Right lobe of liver (tissue), 6 donors: ENCODE measurements around the gene SLC39A2. TPM values are rescaled to one million over a fixed set of nuclear protein-coding genes. Genes with fewer than 3 reads are reported as not detected.
"Not testable (repeated sequence)": the region's sequence is repeated elsewhere in the genome, so short reads cannot be mapped to it uniquely, and the experiment has no call there.

Experiments
- ATAC-seq, 4 donors: fragments of 200-7000 bp; cut with Tn5 transposase; one replicate each; pipeline ENCODE4 v1.9.1; 2020; ENCODE audit warnings: mild to moderate bottlenecking in 4 of 4, moderate library complexity in 4 of 4
- DNase-seq, 3 donors: peaks; one replicate each; pipeline ENCODE4 v3.0.0-alpha.2; 2020
- H3K27ac ChIP-seq, 3 donors: fragments of 200-600 bp; one replicate each; pipeline ENCODE4 v1.8.0; 2022
- H3K27me3 ChIP-seq, 2 donors: fragments of 200-600 bp; one replicate each; pipeline ENCODE4 v1.8.0; 2022
- H3K36me3 ChIP-seq, 4 donors: fragments of 200-600 bp; sonication (generic) in 1 of 4; one replicate each; pipeline versions ENCODE4 v1.5.1 to v1.8.0; 2017 to 2022; ENCODE audit warnings: control low read depth in 1 of 4
- H3K4me1 ChIP-seq, 4 donors: fragments of 200-600 bp; sonication (generic) in 1 of 4; one replicate each; pipeline versions ENCODE4 v1.5.1 to v1.8.0; 2017 to 2022; ENCODE audit warnings: control low read depth in 1 of 4
- H3K4me3 ChIP-seq, 3 donors: fragments of 200-600 bp; one replicate each; pipeline ENCODE4 v1.8.0; 2022
- H3K9me3 ChIP-seq, 4 donors: fragments of 200-600 bp; sonication (generic) in 1 of 4; one replicate each; pipeline versions ENCODE4 v1.5.1 to v1.8.0; 2017 to 2022; ENCODE audit warnings: control low read depth in 1 of 4
- POLR2A ChIP-seq: fragments of 450-650 bp; IDR thresholded peaks from one replicate; pipeline ENCODE4 v1.6.1; 2017; ENCODE audit warnings: antibody characterized with exemption, mild to moderate bottlenecking
- WGBS: methylation state at CpG from one replicate; pipeline ENCODE4 v1.1.6; 2018; ENCODE audit warnings: low coverage, low lambda C conversion rate; ENCODE audit not compliant: insufficient coverage; ENCODE audit errors: missing lambda C conversion rate; 5-methylcytosine and 5-hydroxymethylcytosine counted together
- intact Hi-C, 2 donors: fragments of 100-400 bp; cut with DNase I; formaldehyde crosslinking; loops; one replicate each; pipeline versions ENCODE4 v1.11.2 to v1.14.1; 2022
- total RNA-seq, 6 experiments: library from RNA; depleted of rRNA in 2 of 6; stranded (reverse); fragments of >200 nt in 2 of 6; fragmentation: NEBNext Ultra II Directional in 3 of 6; extraction: Animal tissue kit (Norgen Biotek cat#: 25700) in 3 of 6; gene quantifications; one replicate each; pipeline versions ENCODE4 v1.1.0 to v1.2.4, GENCODE V29; 2016 to 2023
- TF ChIP-seq, protein P1 (sequence below), 4 donors: fragments of 200-600 bp in 3 of 4; fragments of 450-650 bp in 1 of 4; IDR thresholded peaks; one replicate each; pipeline versions ENCODE4 v1.5.1 to v1.8.0; 2016 to 2022; ENCODE audit warnings: antibody characterized with exemption in 4 of 4, mild to moderate bottlenecking in 2 of 4
- donor health status: DM: no; HTN: yes; CAD: no.
- donor health status: DM: no; HTN: no; CAD: no.
- donor health status: DM: no; HTN: no; CAD: no.
- donor health status: DM: no; HTN: yes; CAD: no.
- donor health status: DM: no; HTN: yes; CAD: no.

The SLC39A2 gene
- total RNA-seq, 6 experiments from 2014 or later: not detected

DNA sequence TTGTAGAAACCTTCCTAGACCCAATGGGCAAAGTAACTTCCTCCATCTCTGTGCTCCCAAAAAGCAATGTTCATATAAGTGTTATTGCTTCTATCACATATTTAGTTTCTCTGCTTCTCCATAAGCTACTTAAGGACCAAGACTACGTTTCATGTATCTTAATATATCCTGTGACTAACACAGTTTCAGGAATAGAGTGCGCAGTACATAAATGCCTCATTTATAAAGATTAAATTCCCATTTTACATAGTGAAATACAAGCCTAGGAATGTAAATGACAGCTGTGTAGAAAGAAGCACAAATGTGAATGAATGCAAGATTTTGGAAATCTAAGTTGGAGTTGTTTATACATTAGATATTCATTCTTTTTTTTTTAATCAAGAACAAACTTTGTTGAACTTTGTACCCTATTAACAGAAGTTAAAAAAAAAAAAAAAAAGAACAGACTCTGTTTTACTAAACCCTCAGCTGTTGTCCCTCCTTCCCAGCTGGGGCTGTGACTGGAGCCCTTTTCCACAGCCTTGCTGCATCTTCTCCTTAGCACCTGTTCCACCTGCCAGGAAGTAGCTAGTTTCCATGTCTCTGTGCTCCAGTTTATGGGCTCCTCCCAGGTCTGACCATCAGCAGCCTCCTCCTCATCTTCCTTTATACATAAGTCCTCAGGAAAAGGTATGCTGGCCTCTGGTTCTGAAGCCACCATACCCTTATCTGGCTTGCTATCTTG, 16.3 kb upstream of the SLC39A2 start:
- intact Hi-C loops: no loop called here
- Histone ChIP-seq H3K27ac (no peak overlapping the region), H3K4me1 (no peaks in the 10 kb centered on the region), H3K27me3 (no peaks in the 10 kb centered on the region), H3K36me3 (no peaks in the 10 kb centered on the region), H3K4me3 (no peak overlapping the region), H3K9me3 (no peaks in the 10 kb centered on the region)
- WGBS: 52% methylated on average over 2 of the region's 2 CpGs
- ATAC-seq (no peak), DNase-seq (no peak)
- TF ChIP-seq, protein P1, sequence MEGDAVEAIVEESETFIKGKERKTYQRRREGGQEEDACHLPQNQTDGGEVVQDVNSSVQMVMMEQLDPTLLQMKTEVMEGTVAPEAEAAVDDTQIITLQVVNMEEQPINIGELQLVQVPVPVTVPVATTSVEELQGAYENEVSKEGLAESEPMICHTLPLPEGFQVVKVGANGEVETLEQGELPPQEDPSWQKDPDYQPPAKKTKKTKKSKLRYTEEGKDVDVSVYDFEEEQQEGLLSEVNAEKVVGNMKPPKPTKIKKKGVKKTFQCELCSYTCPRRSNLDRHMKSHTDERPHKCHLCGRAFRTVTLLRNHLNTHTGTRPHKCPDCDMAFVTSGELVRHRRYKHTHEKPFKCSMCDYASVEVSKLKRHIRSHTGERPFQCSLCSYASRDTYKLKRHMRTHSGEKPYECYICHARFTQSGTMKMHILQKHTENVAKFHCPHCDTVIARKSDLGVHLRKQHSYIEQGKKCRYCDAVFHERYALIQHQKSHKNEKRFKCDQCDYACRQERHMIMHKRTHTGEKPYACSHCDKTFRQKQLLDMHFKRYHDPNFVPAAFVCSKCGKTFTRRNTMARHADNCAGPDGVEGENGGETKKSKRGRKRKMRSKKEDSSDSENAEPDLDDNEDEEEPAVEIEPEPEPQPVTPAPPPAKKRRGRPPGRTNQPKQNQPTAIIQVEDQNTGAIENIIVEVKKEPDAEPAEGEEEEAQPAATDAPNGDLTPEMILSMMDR (IDR thresholded peaks at IDR 0.05): no peak
- no peak for TF ChIP-seq POLR2A

DNA sequence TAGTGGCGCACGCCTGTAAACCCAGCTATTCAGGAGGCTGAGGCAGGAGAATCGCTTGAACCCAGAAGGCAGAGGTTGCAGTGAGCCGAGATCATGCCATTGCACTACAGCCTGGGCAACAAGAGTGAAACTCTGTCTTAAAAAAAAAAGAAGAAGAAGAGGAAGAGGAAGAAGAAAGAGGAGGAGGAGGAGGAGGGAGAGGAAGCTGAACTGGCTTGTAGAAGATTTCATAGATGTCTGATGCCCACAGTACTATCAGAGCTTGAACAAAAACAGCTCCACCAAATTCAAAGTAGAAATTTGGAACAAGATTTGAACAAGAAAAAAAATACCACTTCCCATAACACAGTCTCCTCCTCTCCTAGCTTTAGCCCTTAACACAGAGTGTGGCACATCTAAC, 13.4 kb upstream of the SLC39A2 start:
- intact Hi-C loops: not testable (repeated sequence)

DNA sequence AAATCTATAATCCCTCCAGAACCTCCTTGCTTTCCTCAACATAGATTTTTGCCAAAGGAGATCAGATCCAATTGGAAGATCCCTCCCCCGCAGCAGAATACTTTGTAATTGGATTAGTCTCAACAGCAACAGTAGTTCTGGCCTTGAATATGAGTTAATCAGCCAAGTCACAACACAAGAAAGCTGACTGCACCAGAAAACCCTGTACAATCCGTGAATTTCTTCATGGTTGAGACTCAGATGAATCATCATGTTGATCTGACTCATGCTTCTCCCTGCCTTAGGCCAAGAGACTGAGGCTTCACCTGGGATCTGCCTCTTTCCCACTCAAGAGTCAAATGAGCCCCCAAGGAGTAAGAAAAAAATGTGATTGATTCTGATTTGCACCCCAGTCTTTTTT, 12.3 kb upstream of the SLC39A2 start:
- DNase-seq: no peak
- TF ChIP-seq, protein P1 (IDR thresholded peaks at IDR 0.05): no peak
- TF ChIP-seq POLR2A: no peak
- WGBS: 43% methylated on average over 2 of the region's 2 CpGs
- H3K36me3 ChIP-seq: peaks cover 0 to 2% (median under 1%) of the 10 kb centered on the region in 4 donors
- H3K9me3 ChIP-seq: no peaks in the 10 kb centered on the region
- peaks cover 0 to 13% (median 3%) of the 10 kb centered on the region in 4 donors for H3K4me1 ChIP-seq
- H3K27ac ChIP-seq: no peak overlapping the region
- no peaks in the 10 kb centered on the region for H3K27me3 ChIP-seq
- H3K4me3 ChIP-seq: no peak overlapping the region
- peak in 1 of 4 donors; percentile 15 for ATAC-seq
- intact Hi-C loops: no loop called here

More for the DNA sequence above, 13.4 kb upstream of the SLC39A2 start:
- not testable (repeated sequence) for H3K27ac ChIP-seq, H3K4me1 ChIP-seq, ATAC-seq, H3K36me3 ChIP-seq, H3K27me3 ChIP-seq, H3K4me3 ChIP-seq, H3K9me3 ChIP-seq, DNase-seq
- WGBS: 89% methylated on average over 4 of the region's 4 CpGs

DNA sequence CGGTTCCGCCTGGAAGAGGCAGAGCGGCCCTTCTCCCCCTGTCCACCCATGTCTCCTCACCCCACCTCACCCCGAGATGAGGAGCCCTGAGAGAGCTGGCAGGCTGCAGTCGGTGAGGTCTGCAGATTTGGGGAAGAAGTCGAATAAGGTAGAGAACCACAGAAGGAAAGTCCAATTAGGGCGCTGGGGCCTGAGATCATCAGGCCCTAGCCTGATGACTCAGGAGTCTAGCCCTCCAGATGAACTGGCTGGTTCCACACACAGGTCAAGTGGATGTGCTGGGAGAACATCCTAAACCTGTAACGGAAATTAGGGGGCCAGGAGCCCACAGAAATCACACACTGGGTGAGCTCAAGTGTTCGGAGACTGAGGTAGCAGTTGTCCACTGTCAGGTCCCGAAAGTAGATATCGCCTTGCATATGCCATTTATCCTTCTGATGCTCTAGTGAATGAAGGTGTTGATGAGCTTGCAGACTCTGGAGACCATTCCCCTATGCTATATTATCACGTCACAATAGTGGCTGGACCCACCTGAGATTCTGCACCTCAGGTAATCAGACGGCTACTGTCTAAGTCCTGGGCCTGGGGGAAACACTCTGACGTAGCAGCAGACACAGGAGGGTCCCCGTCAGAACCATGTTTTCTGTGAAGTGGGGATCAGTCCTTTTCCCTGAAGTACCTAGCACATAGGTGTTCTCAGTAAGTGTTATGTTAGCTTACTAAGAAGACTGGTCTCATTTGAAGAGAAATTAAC, 10.2 kb upstream of the SLC39A2 start:
- no peaks in the 10 kb centered on the region for H3K27me3 ChIP-seq
- no peak for TF ChIP-seq POLR2A
- TF ChIP-seq, protein P1 (IDR thresholded peaks at IDR 0.05): no peak
- peak overlapping the region; percentile 84 to 94 (median 84) for H3K4me3 ChIP-seq
- no peaks in the 10 kb centered on the region for H3K9me3 ChIP-seq
- H3K27ac ChIP-seq: peak overlapping the region; percentile 27 to 58 (median 44)
- peaks cover 0 to 22% (median 9%) of the 10 kb centered on the region in 4 donors for H3K36me3 ChIP-seq
- no peak for ATAC-seq
- WGBS: 76% methylated on average over 8 of the region's 15 CpGs
- DNase-seq: no peak
- H3K4me1 ChIP-seq: peaks cover 0 to 13% (median 3%) of the 10 kb centered on the region in 4 donors
- intact Hi-C loops: no loop called here

DNA sequence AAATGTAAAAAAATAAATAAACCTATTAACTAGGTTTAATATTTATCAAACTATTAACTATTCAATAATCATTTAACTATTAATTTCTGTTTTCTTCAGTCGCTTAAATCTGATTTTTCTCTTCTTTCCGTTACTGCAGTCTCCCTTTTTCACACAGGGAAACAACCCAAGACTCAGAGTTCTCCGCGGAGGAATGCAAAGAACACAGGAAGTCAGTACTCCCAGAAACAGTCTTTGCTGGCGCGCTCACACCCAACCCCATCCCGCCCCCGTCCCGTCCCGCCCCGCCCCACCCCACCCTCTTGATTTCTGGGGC, 9.7 kb upstream of the SLC39A2 start:
- Histone ChIP-seq H3K36me3 (peaks cover 1 to 27% (median 13%) of the 10 kb centered on the region in 4 donors), H3K27ac (peak overlapping the region; percentile 27 to 58 (median 44)), H3K4me1 (peaks cover 0 to 13% (median 3%) of the 10 kb centered on the region in 4 donors), H3K9me3 (no peaks in the 10 kb centered on the region), H3K27me3 (no peaks in the 10 kb centered on the region), H3K4me3 (peak overlapping the region; percentile 84 to 94 (median 84))
- WGBS: 3% methylated on average over 6 of the region's 11 CpGs
- intact Hi-C loops: no loop called here
- ATAC-seq: no peak
- DNase-seq: no peak
- TF ChIP-seq, protein P1 (IDR thresholded peaks at IDR 0.05): no peak
- no peak for TF ChIP-seq POLR2A
